PC-3 (cell line): ENCODE measurements around the gene PEPD.

Experiments
- CTCF ChIP-seq: fragments of 300-600 bp; sonication (generic); conservative IDR thresholded peaks from 2 replicates; pipeline ENCODE4 v1.5.1; 2017; ENCODE audit warnings: antibody characterized with exemption, low read depth, mild to moderate bottlenecking, low read length
- EZH2 ChIP-seq: fragments of 300-600 bp; sonication (generic); IDR thresholded peaks from one replicate; pipeline ENCODE4 v1.6.1; 2017; ENCODE audit warnings: antibody characterized with exemption, mild to moderate bottlenecking, low read length; ENCODE audit not compliant: unreplicated experiment
- EZH2phosphoT487 ChIP-seq: fragments of 300-600 bp; sonication (generic); IDR thresholded peaks from 2 replicates; pipeline ENCODE4 v1.6.1; 2018; ENCODE audit warnings: mild to moderate bottlenecking, antibody characterized with exemption, low read length, borderline replicate concordance

GRCh38 chr19:33552191-33552927 lies 30.8 kb upstream of the PEPD start:
- no peak for TF ChIP-seq CTCF
- TF ChIP-seq EZH2 = no peak
- no peak for TF ChIP-seq EZH2phosphoT487
